ENCODE measurements around the gene STXBP5.
"Not testable (repeated sequence)": the region's sequence is repeated elsewhere in the genome, so short reads cannot be mapped to it uniquely, and the experiment has no call there.

STXBP5 gene

GRCh38 chr6:147347179-147347881 lies 143.1 kb downstream of the STXBP5 start:
- Histone ChIP-seq H3K27ac (ENCODE audit: low read depth, low read length) (no peak overlapping the region), H3K27me3 (ENCODE audit: control insufficient read depth, insufficient read depth, low read length) (no peaks in the 10 kb centered on the region), H3K4me1 (ENCODE audit: control insufficient read depth, insufficient read depth, low read length) (no peaks in the 10 kb centered on the region), H3K4me3 (ENCODE audit: low read depth, low read length) (no peak overlapping the region), H3K36me3 (ENCODE audit: control insufficient read depth, insufficient read depth, low read length) (no peaks in the 10 kb centered on the region), H3K9ac (ENCODE audit: low read length) (no peak overlapping the region), H3K9me3 (ENCODE audit: control insufficient read depth, insufficient read depth, low read depth, low read length) (no peaks in the 10 kb centered on the region)

- Histone ChIP-seq H3K4me1 (ENCODE audit: control insufficient read depth, insufficient read depth, low read length) (no peaks in the 10 kb centered on the region), H3K36me3 (ENCODE audit: control insufficient read depth, insufficient read depth, low read length) (no peaks in the 10 kb centered on the region), H3K4me3 (ENCODE audit: low read depth, low read length) (no peak overlapping the region), H3K9me3 (ENCODE audit: control insufficient read depth, insufficient read depth, low read depth, low read length) (no peaks in the 10 kb centered on the region), H3K9ac (ENCODE audit: low read length) (no peak overlapping the region), H3K27me3 (ENCODE audit: control insufficient read depth, insufficient read depth, low read length) (no peaks in the 10 kb centered on the region), H3K27ac (ENCODE audit: low read depth, low read length) (no peak overlapping the region)
These were observed 143.8 kb downstream of the STXBP5 start for GRCh38 chr6:147347882-147348575.

- Histone ChIP-seq H3K9me3 (ENCODE audit: control insufficient read depth, insufficient read depth, low read depth, low read length) (no peaks in the 10 kb centered on the region), H3K36me3 (ENCODE audit: control insufficient read depth, insufficient read depth, low read length) (peaks cover 8% of the 10 kb centered on the region; the same call in 1 of the 2 replicates), H3K9ac (ENCODE audit: low read length) (no peak overlapping the region), H3K4me3 (ENCODE audit: low read depth, low read length) (no peak overlapping the region), H3K27ac (ENCODE audit: low read depth, low read length) (no peak overlapping the region), H3K4me1 (ENCODE audit: control insufficient read depth, insufficient read depth, low read length) (no peaks in the 10 kb centered on the region), H3K27me3 (ENCODE audit: control insufficient read depth, insufficient read depth, low read length) (no peaks in the 10 kb centered on the region)
These were observed 157.2 kb downstream of the STXBP5 start for GRCh38 chr6:147361311-147361981.

- no peaks in the 10 kb centered on the region for H3K9me3 ChIP-seq (ENCODE audit: control insufficient read depth, insufficient read depth, low read depth, low read length)
- peaks cover 8% of the 10 kb centered on the region; the same call in 1 of the 2 replicates for H3K36me3 ChIP-seq (ENCODE audit: control insufficient read depth, insufficient read depth, low read length)
- no peak overlapping the region for H3K27ac ChIP-seq (ENCODE audit: low read depth, low read length)
- no peaks in the 10 kb centered on the region for H3K4me1 ChIP-seq (ENCODE audit: control insufficient read depth, insufficient read depth, low read length)
- H3K27me3 ChIP-seq (ENCODE audit: control insufficient read depth, insufficient read depth, low read length) = no peaks in the 10 kb centered on the region
- H3K4me3 ChIP-seq (ENCODE audit: low read depth, low read length) = no peak overlapping the region
- H3K9ac ChIP-seq (ENCODE audit: low read length) = no peak overlapping the region
These were observed 162.1 kb downstream of the STXBP5 start for GRCh38 chr6:147366290-147366689.

GRCh38 chr6:147371325-147371724 lies 167.1 kb downstream of the STXBP5 start:
- Histone ChIP-seq H3K9me3 (ENCODE audit: control insufficient read depth, insufficient read depth, low read depth, low read length) (no peaks in the 10 kb centered on the region), H3K4me3 (ENCODE audit: low read depth, low read length) (no peak overlapping the region), H3K9ac (ENCODE audit: low read length) (no peak overlapping the region), H3K36me3 (ENCODE audit: control insufficient read depth, insufficient read depth, low read length) (no peaks in the 10 kb centered on the region), H3K27ac (ENCODE audit: low read depth, low read length) (no peak overlapping the region), H3K4me1 (ENCODE audit: control insufficient read depth, insufficient read depth, low read length) (no peaks in the 10 kb centered on the region), H3K27me3 (ENCODE audit: control insufficient read depth, insufficient read depth, low read length) (no peaks in the 10 kb centered on the region)

- no peaks in the 10 kb centered on the region for H3K36me3 ChIP-seq (ENCODE audit: control insufficient read depth, insufficient read depth, low read length)
- H3K4me1 ChIP-seq (ENCODE audit: control insufficient read depth, insufficient read depth, low read length) = no peaks in the 10 kb centered on the region
- no peak overlapping the region for H3K27ac ChIP-seq (ENCODE audit: low read depth, low read length)
- H3K27me3 ChIP-seq (ENCODE audit: control insufficient read depth, insufficient read depth, low read length) = no peaks in the 10 kb centered on the region
- H3K9ac ChIP-seq (ENCODE audit: low read length) = no peak overlapping the region
- H3K9me3 ChIP-seq (ENCODE audit: control insufficient read depth, insufficient read depth, low read depth, low read length) = no peaks in the 10 kb centered on the region
- no peak overlapping the region for H3K4me3 ChIP-seq (ENCODE audit: low read depth, low read length)
These were observed 168.6 kb downstream of the STXBP5 start for GRCh38 chr6:147372806-147373205.

- no peaks in the 10 kb centered on the region; the same call in 1 of the 2 replicates for H3K36me3 ChIP-seq (ENCODE audit: control insufficient read depth, insufficient read depth, low read length)
- H3K4me3 ChIP-seq (ENCODE audit: low read depth, low read length) = no peak overlapping the region
- H3K27ac ChIP-seq (ENCODE audit: low read depth, low read length) = no peak overlapping the region
- H3K9ac ChIP-seq (ENCODE audit: low read length) = no peak overlapping the region
- H3K9me3 ChIP-seq (ENCODE audit: control insufficient read depth, insufficient read depth, low read depth, low read length) = peaks cover 8% of the 10 kb centered on the region
- H3K4me1 ChIP-seq (ENCODE audit: control insufficient read depth, insufficient read depth, low read length) = no peaks in the 10 kb centered on the region; the same call in 1 of the 2 replicates
- no peaks in the 10 kb centered on the region for H3K27me3 ChIP-seq (ENCODE audit: control insufficient read depth, insufficient read depth, low read length)
These were observed 174.6 kb downstream of the STXBP5 start for GRCh38 chr6:147378819-147379218.

- H3K27ac ChIP-seq (ENCODE audit: low read depth, low read length); H3K27me3 ChIP-seq (ENCODE audit: control insufficient read depth, insufficient read depth, low read length); H3K9me3 ChIP-seq (ENCODE audit: control insufficient read depth, insufficient read depth, low read depth, low read length); H3K4me3 ChIP-seq (ENCODE audit: low read depth, low read length); H3K4me1 ChIP-seq (ENCODE audit: control insufficient read depth, insufficient read depth, low read length); H3K9ac ChIP-seq (ENCODE audit: low read length); H3K36me3 ChIP-seq (ENCODE audit: control insufficient read depth, insufficient read depth, low read length): not testable (repeated sequence)
These were observed 176.6 kb downstream of the STXBP5 start for GRCh38 chr6:147380841-147381240.

GRCh38 chr6:147381712-147382111 lies 177.5 kb downstream of the STXBP5 start:
- H3K27me3 ChIP-seq (ENCODE audit: control insufficient read depth, insufficient read depth, low read length) = no peaks in the 10 kb centered on the region
- H3K9ac ChIP-seq (ENCODE audit: low read length) = no peak overlapping the region
- H3K9me3 ChIP-seq (ENCODE audit: control insufficient read depth, insufficient read depth, low read depth, low read length) = peaks cover 8% of the 10 kb centered on the region
- H3K4me1 ChIP-seq (ENCODE audit: control insufficient read depth, insufficient read depth, low read length) = no peaks in the 10 kb centered on the region; the same call in 1 of the 2 replicates
- H3K4me3 ChIP-seq (ENCODE audit: low read depth, low read length) = no peak overlapping the region
- H3K27ac ChIP-seq (ENCODE audit: low read depth, low read length) = no peak overlapping the region
- H3K36me3 ChIP-seq (ENCODE audit: control insufficient read depth, insufficient read depth, low read length) = no peaks in the 10 kb centered on the region; the same call in 1 of the 2 replicates

GRCh38 chr6:147382945-147383554 lies 178.8 kb downstream of the STXBP5 start:
- Histone ChIP-seq H3K36me3 (ENCODE audit: control insufficient read depth, insufficient read depth, low read length) (no peaks in the 10 kb centered on the region; the same call in 1 of the 2 replicates), H3K4me3 (ENCODE audit: low read depth, low read length) (no peak overlapping the region), H3K27ac (ENCODE audit: low read depth, low read length) (no peak overlapping the region), H3K4me1 (ENCODE audit: control insufficient read depth, insufficient read depth, low read length) (no peaks in the 10 kb centered on the region; the same call in 1 of the 2 replicates), H3K9me3 (ENCODE audit: control insufficient read depth, insufficient read depth, low read depth, low read length) (peaks cover 8% of the 10 kb centered on the region), H3K9ac (ENCODE audit: low read length) (no peak overlapping the region), H3K27me3 (ENCODE audit: control insufficient read depth, insufficient read depth, low read length) (no peaks in the 10 kb centered on the region)
